ENCODE results near the gene NEAT1. TPM values are rescaled to one million over a fixed set of nuclear protein-coding genes. Genes with fewer than 3 reads are reported as not detected.

Gene NEAT1
- total and polyA plus RNA-seq, 9 of the 15 experiments (the other 6 are each of a cell fraction or from before 2014, with no cell fraction given) = 20.1 to 389 (median 62.8) TPM

DNA sequence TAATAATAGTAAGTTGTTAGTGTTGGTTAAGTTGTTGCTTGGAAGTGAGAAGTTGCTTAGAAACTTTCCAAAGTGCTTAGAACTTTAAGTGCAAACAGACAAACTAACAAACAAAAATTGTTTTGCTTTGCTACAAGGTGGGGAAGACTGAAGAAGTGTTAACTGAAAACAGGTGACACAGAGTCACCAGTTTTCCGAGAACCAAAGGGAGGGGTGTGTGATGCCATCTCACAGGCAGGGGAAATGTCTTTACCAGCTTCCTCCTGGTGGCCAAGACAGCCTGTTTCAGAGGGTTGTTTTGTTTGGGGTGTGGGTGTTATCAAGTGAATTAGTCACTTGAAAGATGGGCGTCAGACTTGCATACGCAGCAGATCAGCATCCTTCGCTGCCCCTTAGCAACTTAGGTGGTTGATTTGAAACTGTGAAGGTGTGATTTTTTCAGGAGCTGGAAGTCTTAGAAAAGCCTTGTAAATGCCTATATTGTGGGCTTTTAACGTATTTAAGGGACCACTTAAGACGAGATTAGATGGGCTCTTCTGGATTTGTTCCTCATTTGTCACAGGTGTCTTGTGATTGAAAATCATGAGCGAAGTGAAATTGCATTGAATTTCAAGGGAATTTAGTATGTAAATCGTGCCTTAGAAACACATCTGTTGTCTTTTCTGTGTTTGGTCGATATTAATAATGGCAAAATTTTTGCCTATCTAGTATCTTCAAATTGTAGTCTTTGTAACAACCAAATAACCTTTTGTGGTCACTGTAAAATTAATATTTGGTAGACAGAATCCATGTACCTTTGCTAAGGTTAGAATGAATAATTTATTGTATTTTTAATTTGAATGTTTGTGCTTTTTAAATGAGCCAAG is 2.7 kb downstream of the NEAT1 start (continued):
- no peak for TF ChIP-seq ZNF23 (CRISPR knock-in tag; IDR thresholded peaks at IDR 0.05)
- TF ChIP-seq ELF4 (CRISPR knock-in tag; IDR thresholded peaks at IDR 0.05) = peak; percentile 42
- no peak for TF ChIP-seq ARID1B (IDR thresholded peaks at IDR 0.05)
- TF ChIP-seq HNRNPUL1 (IDR thresholded peaks at IDR 0.05; ENCODE audit: low read length) = peak; percentile 93
- peak; percentile 74 for TF ChIP-seq CHD7 (IDR thresholded peaks at IDR 0.05; ENCODE audit: low read depth, low read length)
- TF ChIP-seq, protein P1, sequence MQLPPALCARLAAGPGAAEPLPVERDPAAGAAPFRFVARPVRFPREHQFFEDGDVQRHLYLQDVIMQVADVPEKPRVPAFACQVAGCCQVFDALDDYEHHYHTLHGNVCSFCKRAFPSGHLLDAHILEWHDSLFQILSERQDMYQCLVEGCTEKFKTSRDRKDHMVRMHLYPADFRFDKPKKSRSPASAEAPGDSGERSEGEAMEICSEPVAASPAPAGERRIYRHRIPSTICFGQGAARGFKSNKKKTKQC (CRISPR knock-in tag; IDR thresholded peaks at IDR 0.05) = no peak
- no peak for TF ChIP-seq ETS2 (tag; IDR thresholded peaks at IDR 0.05; ENCODE audit: borderline replicate concordance, poor library complexity, severe bottlenecking)
- no peak for TF ChIP-seq RBM17 (IDR thresholded peaks at IDR 0.05; ENCODE audit: borderline replicate concordance, low read depth, low read length)
- TF ChIP-seq, protein P2, sequence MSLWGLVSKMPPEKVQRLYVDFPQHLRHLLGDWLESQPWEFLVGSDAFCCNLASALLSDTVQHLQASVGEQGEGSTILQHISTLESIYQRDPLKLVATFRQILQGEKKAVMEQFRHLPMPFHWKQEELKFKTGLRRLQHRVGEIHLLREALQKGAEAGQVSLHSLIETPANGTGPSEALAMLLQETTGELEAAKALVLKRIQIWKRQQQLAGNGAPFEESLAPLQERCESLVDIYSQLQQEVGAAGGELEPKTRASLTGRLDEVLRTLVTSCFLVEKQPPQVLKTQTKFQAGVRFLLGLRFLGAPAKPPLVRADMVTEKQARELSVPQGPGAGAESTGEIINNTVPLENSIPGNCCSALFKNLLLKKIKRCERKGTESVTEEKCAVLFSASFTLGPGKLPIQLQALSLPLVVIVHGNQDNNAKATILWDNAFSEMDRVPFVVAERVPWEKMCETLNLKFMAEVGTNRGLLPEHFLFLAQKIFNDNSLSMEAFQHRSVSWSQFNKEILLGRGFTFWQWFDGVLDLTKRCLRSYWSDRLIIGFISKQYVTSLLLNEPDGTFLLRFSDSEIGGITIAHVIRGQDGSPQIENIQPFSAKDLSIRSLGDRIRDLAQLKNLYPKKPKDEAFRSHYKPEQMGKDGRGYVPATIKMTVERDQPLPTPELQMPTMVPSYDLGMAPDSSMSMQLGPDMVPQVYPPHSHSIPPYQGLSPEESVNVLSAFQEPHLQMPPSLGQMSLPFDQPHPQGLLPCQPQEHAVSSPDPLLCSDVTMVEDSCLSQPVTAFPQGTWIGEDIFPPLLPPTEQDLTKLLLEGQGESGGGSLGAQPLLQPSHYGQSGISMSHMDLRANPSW (CRISPR knock-in tag; IDR thresholded peaks at IDR 0.05) = no peak

All from K562 (cell line).